GM18858 (cell line): ENCODE measurements around the gene SRL.
A peak's percentile ranks its signal among the peaks of the same experiment; 100 is the strongest.

Source experiments
- ATAC-seq: cut with Tn5 transposase; IDR thresholded peaks from one replicate; pipeline ENCODE4 v1.9.1; 2021; ENCODE audit not compliant: unreplicated experiment

The SRL gene

DNA sequence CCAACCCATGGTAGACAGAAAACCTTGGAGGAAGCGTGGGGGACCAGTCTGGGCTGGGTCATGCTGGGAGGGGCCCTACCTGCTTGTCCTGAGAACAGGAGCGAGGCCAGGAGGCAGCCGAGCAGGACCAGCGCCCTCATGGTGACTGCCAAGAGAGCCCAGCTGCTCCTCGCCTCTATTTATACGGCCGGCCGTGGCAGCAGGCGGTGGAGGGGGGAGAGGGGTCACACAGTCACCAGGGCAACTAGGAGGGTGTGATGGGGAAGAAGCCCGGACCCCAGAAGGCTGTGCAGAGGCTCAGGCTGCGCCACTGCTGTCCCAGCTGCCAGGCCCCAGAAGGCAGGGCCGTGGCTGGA lies at the start of gene SRL:
Gene SRL, minus strand, starts transcription at position 153 of the 356 bp plus-strand sequence. Its CDS starts 13 bp downstream, at position 140.
- ATAC-seq, result no peak

GRCh38 chr16:4290236-4290830 lies 48.5 kb upstream of the SRL start:
- no peak for ATAC-seq

GRCh38 chr16:4288148-4288921 lies 46.5 kb upstream of the SRL start:
- no peak for ATAC-seq

- ATAC-seq, result no peak
Observed at GRCh38 chr16:4285167-4285566, 43.3 kb upstream of the SRL start.

GRCh38 chr16:4283939-4284338 lies 42.1 kb upstream of the SRL start:
- no peak for ATAC-seq

GRCh38 chr16:4283441-4283840 lies 41.6 kb upstream of the SRL start:
- ATAC-seq, result no peak

- no peak for ATAC-seq
Observed at GRCh38 chr16:4280625-4281024, 38.7 kb upstream of the SRL start.

DNA sequence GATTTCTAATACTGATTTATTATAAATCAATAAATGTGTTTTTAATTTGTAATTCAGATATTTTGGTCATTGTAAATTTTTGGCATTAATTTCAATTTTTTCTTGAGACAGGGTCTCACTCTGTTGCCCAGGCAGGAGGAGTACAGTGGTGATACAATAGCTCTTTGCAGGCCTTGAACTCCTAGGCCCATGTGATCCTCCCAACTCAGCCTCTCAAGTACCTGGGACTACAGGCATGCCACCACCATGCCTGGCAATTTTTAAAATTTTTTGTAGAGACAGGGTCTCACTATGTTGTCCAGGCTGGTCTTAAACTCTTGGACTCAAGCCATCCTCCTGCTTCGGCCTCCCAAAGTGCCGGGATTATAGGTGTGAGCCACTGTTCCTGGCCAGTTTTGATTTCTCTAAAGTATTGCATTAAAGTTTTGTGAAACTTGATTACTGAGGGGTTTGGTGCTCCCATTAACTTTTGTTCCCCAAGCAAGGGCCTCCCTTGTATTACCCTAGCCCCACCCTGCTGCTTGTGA lies 36.2 kb upstream of the SRL start:
- no peak for ATAC-seq

DNA sequence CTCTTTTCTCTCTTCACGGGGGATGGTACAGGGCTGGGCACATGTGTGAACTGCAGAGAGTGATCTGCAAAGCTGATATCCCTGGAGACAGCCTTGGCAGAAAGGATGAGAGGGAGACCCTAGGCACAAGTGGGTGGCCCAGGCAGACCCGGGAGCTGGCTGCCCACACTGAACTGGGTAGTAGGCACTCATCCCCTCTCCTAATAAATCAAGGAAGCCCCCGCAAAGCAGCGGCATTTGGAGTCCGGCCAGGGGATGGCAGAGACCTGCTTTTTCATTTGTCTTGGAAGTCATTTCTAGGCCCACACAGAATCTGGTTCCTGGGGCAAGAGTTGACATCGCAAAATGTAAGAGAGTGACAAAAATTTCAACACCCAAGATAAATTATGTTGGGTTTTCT lies 34.0 kb upstream of the SRL start:
- ATAC-seq, result no peak

DNA sequence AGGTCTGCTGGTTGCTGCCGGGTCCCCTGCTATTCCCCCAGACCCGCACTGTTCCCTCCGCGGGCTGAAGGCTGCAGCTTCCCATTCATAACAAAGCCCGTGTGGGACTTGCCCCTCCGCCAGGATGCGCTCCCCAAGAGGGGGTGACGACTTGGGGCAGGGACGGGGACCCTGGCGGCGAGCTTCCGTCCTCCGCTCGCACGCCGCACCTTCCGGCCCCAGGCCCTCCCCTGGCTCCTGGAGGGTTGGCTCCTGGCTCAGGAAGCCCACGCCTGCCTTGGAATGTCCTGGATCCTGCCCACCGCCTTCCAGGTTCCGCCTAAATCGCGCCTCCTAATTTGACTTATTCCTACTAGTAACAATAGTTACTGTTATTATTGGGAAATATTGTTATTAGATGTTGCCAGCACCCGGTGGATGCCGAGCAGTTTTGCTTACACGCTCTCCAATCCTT lies 32.0 kb upstream of the SRL start:
- ATAC-seq, result no peak

DNA sequence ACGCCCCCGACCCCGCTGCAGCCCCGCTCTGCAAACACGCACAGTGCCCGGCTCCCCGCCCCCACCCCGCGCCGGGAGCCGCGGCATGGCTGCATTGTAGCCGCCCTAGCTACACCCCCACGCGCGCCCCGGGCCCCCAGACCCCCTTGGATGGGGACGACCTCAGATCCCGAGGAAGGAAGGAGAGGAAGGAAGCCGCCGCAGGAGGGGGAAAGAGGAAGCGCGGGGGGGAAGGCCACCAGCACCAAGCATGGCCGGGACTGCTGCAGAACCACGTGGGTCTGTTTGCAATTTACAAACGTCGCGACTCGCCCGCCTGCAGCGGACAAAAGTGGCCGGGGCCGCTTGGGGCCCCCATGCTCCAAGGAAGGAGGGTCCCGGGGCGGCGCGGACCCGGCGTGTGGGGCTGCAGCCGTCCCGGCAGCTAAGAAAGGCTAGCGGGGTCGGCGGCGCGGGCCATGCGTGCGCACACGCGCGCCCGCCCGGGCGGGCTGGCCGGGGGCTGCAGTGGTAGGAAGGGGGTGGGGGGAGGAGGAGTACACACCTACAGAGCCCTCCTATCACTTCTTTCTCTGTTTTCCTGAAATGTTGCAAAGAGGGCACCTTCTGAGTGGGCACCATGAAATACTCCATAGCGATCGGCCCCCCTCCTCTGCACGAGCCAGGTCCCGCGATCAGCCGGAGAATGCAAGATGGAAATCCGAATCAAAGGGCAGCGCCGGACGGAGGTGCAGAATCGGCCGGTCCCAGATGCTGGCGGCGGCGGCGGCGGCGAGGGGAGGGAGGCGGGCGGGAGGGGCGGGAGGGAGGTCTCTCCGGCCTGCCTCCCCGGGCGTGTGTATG lies 30.5 kb upstream of the SRL start:
- ATAC-seq, result no peak

DNA sequence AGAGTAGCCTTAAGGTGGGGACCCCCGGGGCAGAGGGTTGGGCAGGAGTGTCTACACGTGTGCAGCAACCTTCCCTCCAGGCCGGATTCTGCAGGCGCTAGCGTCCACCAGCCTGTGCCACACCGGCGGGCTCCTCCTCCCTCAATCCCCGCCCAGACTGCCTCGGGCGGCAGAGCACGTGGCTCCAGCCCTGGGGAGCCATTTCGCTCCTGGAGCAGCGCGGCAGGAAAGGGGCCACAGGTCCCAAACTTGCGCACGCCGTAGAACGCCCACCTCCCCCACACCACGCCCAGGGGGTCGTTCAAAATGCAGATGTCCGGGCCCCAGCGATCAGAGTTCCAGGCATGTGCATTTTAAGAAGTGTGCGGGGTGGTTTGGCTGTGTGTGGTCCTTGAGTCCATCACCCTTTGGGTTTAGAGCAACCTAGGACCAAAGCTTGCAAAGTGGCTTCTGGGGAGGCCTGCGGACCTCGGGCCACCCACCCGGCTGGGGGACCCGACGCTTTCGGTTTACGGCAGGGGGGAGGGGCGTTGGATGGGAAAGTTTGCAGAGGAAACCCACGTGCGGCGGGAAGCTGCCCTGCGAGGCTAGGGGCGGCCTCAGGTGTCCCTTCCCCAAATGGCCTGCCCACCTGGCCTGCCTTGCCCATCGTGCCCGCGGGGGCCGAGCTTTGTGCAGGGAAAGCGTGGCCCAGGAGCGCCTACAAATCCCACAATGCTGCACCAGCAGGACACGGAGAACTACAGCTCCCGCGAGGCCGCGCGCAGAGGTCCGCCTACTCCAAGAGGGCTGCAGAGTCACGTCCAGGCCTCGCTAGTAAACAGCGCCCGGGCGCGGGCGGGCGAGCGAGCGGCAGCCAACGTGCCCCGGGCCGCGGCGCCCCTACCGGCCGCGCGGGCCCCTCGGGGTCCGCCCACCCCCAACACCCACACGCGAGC lies 29.6 kb upstream of the SRL start:
- peak; percentile 46 for ATAC-seq

- ATAC-seq, result no peak
Observed at GRCh38 chr16:4270595-4270994, 28.7 kb upstream of the SRL start.

GRCh38 chr16:4270091-4270490 lies 28.2 kb upstream of the SRL start:
- ATAC-seq, result no peak

DNA sequence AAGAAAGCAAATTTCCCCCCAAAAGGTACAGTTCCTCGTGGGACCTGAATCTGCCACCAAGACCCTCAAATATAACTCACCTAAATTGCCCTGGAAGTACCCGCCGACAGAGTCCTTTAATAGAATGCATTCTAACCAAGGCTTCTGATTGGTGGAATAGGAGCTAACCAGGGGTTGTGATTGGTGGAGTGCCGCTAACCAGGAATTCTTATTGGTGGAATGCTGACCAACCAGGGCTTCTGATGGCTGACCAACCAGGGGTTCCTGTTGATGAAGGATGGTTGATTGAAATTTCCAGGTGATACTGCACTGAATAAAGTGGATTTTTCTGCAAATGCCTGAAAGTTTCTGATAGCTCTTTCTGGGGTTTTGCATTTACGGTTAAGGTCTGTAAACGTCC lies 24.5 kb upstream of the SRL start:
- no peak for ATAC-seq

- no peak for ATAC-seq
Observed at GRCh38 chr16:4265676-4266075, 23.8 kb upstream of the SRL start.

DNA sequence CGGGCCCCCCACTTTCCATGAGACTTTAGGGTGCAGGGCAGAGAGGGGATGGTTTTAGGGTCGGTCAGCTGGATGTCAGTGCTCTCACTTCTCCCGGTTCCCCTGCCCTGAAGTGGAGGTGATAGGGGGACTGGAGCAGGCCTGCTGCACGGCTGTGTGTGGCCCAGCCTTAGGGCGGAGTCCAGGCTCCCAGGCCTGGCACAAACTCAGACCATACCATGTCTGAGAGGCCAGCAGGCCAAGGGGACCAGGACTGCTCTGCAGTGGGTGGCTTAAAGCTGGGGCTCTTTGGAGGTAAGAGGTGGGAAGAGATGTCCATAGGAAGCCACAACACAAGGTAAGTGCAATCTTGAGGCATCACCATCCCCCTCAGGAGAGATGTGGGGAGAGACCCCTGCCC lies 22.7 kb upstream of the SRL start:
- no peak for ATAC-seq

DNA sequence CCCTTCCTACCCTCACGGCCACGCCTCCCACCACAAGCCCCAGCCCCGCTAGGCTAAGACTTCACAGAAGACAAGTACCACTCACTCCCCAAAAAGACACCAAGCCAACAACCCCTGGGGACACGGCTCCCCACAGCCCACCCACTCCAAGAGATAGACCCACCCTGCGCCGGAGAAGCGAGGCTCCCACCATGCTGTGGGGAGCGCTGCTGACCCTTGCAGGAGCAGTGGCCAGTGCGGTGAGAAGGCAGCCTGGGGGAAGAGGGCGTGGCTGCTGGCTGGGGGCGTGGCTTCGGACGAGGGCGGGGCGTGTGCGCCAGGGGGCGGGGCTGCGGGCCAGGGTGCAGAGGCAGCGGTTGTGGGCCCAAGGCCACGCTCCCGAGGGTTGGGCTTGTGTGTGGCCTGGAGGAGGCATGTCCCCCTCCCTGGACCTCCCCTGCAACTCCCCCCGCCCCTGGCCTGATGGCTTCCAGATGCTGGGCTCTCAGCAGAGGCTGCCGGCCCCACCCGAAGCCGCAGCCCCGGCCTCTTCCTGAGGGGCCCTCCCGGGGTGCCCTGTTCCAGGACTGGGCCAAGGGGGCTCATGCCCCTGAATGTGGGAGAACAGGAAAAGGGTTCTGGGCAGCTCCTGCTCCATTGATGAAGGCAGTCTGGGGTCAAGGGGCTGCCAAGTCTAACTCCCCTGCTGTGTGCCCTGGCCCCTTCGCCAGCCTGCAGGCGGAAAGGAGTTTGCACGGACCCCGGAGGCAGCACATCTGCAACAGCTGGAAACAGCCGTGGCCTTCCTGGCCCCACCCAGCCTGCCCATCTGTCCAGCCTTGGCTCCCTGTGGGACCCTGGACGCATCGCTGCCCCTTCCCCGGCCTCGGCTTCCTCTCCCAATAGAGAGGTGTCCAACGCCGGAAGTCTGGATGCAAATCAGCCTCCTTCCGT lies 21.9 kb upstream of the SRL start:
- no peak for ATAC-seq

DNA sequence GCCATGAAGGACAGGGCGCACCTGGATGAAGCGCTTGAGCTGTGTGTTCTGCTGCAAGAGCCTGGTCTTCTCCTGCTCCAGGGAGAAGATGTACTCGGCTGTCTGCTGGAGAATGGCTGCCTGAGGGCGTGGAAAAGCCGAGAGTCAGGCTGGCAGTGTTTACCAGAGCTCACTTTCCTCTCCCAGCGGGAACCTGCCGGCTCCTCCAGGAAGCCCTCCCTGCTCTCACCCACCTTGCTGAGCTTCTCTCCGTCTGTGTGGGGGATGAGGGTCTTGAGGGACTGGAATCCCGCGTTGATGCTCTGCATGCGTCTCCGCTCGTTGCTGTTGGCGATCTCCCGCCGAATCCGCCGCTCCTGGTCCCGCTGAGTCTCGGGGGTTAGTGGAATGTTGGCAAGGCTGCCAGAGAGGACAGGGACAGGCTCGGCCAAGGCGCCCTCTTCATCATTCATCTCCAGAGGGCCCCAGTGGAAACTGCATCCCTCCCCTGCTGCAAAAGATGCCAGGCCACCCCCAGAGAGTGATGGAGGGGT lies 20.5 kb upstream of the SRL start:
- ATAC-seq, result no peak
